Endometrial microvascular endothelial cells (primary cell): ENCODE data around the gene RPS6KA2. TPM values are rescaled to one million over a fixed set of nuclear protein-coding genes. Genes with fewer than 3 reads are reported as not detected.

Experiments
- in situ Hi-C: cut with HindIII; loops from 2 replicates; pipeline ENCODE4 v1.10.0; 2017; ENCODE audit warnings: low sequenced_read_pairs, low pct_unique_long_range_greater_than_20kb; ENCODE audit errors: inconsistent ontology term
- total RNA-seq: library from RNA; depleted of rRNA; stranded (reverse); fragments of >200 nt; gene quantifications from one replicate; pipeline ENCODE4 v1.2.3, GENCODE V29; 2015; ENCODE audit errors: inconsistent ontology term

Gene RPS6KA2
- total RNA-seq, 1 donor from 2014 or later: 35.5 TPM

DNA sequence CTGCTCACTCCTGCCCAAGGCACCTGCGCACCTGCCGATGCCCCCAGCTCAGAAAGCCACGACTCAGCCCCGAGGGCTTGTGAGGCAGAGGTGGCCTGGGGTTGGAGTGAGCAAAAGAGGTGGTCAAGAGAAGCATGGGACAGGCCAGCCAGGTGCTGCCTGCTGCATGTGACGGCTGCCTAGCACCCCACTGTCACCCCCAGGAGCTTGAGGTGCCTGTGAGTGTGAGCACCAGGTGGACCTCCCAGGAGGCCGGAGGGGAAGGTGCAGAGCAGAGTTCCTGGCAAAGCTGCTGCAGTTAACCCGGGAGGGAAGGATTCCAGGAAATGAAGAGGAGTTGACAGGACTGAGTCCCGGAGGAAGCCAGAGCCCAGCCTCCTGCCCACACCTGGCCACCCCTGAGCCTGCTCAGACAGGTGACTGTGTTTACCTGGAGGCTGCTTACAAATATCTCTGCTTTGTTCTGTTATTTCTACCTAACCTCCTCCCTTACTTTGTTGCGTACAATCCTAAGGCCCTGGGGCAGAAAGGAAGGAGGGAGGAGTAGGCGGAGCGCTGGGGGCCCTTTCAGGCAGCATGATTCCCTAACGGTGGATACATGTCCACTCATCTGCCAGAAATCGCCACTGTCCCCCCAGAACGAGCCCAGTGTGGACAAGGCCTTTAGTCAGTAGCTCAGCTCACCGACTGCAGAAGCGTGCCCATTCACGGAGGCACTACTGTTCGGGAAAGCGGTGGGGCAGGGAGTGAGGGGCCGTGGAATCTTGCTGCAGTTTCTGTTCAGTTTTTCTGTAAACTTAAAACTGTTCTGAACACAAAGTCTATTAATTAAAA is 156.8 kb downstream of the RPS6KA2 start:
- in situ Hi-C loops: no loop called here

DNA sequence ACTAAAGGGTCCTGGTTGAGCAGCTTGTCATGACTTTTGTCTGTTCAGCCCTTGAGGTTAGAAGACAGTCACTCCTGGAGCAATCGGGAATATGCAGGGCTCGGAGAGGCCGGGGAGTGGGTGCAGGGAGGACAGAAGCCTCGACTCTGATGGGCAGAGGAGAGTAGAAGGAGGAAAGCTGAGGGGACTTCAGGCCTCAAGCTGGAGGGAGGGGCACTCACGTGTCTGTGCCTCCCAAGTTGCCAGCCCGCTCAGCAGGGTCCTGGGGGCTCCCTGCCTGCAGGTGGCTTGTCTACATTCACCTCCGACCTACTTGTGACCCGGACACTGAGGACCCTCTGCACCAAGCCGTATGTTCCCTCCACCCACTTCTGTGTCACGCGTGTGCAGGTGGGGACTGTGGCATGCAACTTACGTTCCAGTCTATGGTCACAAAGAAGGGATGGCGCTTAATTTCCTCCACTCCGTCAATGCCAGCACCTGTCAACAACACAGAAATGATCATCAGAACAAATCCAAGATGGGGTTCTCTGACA is 157.6 kb downstream of the RPS6KA2 start:
- in situ Hi-C loops: no loop called here

DNA sequence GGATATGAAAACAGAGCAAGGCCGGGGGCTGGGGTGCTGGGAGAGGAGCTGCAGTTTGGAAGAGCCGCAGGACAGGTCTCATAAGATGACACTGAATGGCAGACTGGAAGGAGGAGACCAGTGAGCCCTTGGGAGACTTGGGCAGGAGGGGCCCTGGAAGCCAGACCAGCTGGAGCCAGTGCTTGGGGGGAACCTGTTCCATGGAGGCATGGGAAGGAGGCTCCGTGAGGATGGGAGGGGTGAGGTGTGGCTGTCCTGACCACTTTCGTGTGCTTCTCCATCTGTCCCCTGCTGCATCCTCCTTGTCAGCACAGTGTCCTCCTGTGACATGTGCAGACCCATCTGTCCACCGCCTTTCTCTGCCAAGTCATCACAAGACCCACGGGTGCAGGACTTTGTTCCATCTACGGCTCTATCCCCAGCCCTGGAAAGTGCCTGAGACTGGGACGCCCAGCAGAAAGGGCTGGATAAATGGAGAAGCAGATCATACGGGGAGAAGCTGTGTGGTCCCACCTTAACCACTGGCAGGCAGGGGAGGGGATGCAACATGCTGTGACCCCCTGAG is 159.5 kb downstream of the RPS6KA2 start:
- in situ Hi-C loops: no loop called here

DNA sequence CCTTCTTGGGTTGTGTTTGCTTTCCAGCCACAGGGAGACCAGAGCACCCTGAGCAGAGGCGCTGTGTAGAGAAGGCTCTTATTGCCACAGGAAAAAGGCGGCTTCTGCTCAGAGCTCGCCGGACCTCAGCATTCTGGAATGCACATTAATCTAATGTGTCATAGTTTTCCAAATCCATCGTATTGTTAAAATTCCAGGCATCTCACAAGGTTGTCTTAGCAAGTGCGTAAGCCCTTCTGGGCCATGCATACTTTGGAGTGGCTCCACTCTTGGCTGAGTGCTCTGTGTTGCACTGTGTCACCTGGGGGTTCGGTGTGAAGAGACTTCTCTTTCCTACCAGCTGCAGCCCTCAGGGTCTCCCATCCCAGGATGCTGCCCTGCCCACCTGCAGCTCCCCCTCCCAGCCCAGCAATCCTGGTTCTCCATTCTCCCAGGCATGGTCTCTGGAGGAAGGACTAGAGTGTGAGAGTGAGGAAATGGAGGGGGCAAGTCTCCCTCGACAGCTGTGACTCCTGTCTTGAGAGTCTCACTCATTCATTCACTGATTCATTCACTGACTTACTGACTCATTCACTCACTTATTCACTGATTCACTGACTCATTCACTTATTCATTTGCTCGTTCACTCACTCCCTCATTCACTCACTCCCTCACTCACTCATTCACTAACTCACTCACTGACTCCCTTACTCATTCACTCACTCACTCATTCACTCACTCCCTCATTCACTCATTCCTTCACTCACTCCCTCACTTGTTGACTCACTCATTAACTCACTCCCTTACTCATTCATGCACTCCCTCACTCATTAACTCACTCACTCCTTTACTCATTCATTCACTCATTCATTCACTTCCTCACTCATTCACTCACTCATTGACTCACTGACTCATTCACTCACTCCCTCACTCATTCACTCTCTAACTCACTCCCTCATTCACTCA is 160.6 kb downstream of the RPS6KA2 start:
- in situ Hi-C loops: no loop called here

DNA sequence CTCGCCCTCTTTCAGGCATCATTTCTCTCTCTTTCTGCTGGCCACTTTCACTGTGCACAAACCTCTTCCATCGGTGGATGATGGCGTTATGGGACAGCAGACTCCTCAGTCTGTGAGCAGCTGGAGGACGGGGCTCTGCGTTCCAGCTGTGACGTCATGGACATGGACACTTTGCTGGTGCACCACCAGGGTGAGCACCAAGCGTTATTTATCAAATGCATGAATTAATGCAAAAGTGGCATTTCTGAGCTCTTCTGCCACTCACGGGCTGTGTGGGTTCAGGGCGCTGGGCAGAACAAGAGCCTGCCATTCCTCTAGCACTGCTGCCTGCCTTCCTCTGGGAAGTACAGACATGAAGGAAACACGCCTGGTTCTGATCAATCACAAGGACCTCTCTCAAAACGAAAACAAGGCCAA is 161.4 kb downstream of the RPS6KA2 start:
- in situ Hi-C loops: no loop called here

DNA sequence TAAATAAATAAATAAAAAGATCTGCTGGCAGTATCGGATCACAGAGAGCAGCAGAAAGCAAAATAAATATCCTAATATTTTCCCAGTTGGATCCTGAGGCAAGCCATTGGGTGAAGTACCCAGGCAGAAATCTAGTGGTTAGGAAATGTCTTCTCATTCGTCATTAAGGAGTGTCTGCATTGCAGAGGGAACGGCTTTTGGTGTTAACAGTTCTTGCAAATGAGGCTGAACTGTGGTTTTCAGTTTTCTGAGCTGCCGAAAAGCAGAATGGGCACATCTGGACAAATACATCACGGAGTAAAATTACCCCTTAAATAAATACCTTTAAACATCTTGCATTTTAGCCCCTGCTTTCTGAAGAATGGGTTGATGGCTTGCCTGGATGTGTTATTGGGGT is 162.1 kb downstream of the RPS6KA2 start:
- in situ Hi-C loops: no loop called here

DNA sequence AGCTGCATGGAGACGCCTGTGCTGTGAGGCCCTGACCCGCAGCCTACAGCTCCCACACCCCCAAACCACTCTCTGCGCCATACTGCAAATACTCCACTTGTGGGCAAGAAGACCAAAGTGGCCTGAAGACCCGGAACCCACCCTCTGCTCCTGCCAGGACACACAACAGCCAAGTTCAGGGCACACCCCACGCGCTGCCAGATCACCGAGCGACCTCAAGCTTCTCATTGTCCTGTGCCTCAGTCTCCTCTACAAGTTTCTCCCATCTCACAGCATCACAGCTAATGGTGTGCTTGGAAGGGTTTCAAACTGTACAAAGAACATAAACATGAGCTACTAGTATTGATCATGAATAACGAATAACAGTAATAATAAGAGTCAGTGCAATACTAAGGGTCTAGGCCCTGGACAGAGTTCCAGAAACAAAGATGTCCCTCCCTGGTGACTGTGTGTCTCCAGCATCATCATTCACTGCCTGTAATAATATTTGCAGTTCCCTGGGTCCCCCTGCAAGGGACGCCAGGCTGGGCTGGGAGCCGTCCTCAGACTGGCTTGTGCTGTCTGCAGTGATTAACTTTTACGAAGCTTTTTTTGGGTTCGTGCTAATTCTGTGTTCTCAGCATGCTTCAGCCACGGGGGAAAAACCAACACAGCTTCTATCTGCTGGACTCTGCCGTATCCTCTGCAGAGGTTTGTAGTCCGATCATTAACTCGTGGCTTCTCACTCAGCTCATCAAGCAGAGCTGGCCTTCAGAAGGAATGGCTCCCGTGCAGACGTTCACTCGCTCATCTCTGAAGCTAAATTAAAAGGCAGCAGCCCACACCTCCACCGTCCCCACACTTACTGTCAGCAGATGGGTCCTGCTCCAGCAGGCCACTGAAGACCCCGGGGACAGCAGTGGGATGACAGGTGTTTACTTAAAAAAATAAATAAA is 162.7 kb downstream of the RPS6KA2 start:
- in situ Hi-C loops: no loop called here

DNA sequence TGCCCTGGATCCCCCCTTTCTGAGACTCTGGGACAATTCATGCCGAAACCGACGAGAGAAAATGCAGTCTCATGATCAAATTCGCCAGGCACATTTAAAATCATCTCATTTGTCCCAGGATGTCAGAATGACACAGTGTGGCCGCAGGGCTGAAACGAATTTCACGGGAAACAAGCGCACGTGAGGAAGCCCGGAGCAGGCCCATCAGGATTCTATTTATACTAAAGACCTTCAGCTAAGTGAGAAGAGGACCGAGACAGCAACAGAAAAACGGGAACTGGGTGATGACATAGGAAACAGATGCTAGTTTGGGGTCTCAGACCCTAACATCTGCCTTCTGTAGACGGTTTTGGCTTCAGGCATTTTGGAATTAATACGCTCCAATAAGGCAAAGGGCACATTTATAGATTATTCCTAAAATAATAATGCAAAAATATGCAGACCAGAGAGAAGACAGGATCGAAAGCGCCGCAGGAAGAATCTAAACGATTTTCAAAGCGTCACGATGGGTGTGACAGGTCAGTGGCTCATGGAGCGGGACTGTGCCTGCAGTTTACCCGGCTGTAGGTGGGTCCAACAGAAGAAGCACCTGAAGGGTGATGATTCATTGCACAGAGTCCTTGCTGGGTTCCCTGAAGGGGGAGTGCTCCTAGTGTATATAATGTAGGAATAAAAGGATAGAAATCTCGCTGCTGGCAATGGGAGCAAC is 163.5 kb downstream of the RPS6KA2 start:
- in situ Hi-C loops: no loop called here

DNA sequence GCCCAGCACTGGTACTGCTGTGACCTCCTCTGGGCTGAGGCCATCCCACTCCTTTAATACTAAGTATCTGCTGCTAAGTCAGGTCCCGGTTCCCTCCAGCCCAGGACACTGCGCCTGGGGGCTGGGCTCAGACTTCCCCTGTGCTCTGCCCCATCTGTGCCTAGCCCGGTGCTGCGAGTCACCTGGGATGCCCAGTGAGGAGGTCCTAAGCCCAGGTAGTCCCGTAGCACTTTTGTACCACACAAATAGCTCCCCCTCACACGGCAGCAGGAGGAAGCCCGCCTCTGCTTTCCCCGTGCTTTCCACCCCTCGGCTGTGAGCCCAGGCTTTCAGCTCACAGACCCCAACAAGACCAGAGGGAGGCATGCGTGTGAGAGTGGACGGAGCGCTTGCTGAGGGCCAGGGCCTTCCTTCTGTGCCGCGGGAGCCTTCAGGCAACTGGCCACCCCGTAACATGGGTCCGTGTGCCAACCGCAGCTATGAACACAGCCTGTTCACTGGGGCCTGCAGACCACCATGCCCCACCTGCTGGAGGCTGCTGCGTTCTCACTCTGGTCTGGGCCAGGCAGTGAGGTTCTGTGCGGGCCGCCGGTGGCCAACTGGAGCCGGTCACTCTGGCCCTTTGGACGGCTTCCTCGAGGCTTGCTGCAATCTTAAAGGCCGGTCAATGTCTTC is 164.5 kb downstream of the RPS6KA2 start:
- in situ Hi-C loops: no loop called here

DNA sequence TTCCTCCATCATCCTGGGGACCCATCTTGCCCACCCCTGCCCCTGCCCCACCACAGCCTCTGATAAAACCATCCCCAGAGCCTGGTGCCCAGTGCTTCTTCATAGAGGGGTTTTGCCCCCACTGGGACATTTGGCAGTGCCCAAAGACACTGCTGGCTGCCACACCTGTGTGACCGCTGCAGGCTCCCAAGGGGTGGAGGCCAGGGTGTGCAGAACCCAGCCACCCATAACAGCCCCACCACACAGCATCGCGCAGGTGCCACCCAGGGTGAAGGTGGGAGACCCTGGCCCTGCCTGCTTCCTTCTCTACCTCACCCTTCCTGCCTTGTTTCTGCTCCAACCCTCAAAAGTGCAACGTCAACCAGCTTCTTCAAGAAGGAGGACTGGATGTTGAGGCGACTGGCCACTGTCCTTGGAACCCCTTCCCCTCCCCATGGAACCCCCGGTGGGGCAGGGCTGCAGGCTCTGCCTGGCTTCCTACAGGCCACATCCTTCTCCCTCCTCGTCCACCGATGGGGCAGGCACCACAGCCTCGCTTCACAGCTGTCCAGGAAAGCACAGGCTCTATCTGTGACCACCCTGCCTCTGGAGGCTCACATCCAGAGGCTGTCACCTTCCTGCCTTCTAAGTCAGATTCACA is 165.1 kb downstream of the RPS6KA2 start:
- in situ Hi-C loops: no loop called here

DNA sequence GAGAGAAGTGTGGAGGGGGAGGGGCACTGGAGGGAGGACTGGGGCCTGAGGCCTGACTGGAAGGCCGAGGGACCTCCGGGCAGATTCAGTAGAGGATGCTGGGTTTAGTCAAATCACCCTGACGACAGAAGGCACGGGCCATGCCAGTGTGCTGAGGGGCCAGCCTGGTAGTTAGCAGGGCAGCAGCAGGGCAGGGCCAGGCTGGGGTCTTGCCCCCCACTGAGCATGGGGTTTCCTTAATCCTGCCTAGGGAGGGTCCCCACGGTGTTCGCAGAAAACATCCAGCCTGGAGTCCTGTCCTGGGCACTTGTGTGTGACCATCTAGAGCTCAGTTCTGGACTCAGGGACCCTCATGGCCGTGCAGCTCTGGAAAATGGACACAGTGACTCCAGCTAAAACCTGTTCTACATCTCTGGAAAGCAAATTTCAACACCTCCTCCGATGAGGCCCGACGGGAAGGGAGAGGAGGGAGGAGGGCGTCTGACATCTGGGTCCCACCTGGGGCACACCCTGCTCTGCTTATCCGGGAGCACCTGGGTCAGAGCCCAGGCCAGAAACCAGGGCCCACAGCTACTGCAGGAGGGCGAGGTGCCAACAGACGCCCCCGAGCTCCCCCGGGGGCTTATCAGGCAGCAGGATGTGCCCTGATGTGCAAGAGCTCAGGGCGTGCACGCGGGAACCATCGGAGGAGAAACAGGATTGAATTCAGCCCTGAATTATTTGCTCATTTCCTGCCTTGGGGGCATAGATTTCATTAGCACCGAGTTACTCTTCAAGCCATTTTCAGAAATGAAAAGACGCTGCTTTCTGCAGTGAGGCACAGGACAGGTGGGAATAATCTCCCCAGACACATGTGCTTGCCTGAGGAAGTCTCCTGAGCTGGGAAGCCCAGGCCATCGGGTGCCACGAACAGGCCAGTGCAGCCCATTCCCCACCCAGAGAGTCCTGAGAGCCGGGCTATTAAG is 166.3 kb downstream of the RPS6KA2 start:
- in situ Hi-C loops: no loop called here

DNA sequence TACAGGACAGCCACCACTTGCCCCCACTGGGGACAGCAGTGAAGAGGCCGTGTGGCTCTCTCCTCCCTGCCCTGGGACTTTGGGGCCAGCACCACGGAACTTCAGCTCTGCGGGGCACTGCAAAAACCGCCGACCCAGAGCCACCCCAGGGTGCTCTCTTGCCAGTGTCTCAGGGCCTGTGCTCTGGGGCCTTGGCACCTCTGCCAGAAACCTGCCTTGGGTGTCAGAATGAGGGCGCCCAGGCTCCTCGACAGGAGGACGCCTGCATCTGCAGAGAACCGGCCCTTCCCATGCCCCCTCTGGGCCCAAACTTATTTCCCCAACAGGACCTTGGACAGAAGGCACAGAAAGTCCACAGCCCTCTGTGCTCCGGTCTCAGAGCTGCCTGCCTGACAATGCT is 167.1 kb downstream of the RPS6KA2 start:
- in situ Hi-C loops: no loop called here

DNA sequence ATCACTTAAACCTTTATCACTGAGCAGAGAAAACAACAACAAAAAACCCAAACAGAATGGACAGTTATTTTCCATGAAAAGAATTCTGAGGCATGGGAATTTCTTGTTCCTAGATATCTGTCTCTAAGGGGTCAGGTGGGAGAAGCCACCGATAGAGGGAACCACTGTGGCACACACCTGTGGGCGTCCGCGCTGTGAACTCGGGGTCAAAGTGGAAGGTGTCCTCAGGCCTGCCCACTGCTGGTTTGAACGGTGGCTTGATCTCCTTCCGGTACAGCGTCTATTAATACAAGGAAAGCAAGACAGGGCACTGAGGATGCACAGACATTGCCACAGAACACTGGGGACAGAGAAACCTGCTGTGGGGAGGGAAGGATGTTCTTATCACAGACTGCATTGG is 167.8 kb downstream of the RPS6KA2 start:
- in situ Hi-C loops: no loop called here

DNA sequence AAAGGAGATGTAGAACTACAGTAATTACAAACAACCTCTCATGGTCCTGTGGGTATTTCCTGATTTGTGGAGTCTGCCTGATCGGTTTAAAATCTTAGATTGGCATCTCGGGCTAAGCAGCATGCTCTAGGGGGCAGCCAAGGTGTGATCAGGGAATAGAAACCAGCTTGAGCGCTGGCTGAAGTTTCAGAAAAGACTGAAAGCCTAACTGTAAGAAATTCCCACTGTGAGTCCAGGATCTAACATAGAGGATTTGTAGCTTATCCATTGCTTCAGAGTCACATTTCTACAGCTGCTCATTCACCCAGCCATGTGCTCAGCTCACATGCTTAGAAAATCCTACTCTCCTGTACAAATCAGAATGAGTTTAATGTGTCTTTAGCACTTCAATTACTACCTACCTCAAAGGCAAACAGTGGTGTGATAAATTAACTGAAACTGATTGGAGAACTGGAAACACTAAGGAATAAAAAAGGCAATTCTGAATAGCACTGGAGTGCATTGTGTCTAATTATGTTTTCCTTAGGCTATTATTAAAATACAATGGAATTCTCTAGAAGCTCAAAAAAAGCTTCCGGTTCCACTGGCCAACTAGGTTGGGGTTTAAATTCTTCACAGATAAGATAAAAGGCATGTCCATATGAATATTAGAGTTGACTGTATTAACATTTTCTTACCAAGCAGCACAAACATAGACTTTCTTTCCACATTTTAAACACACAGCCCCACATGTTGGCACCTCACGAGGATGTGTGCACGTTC is 170.5 kb downstream of the RPS6KA2 start:
- in situ Hi-C loops: no loop called here
